GM19025 (cell line): Measurements from ENCODE around the gene RASL10A.

Experiments
- ATAC-seq: cut with Tn5 transposase; IDR thresholded peaks from one replicate; pipeline ENCODE4 v1.9.1; 2021; ENCODE audit warnings: mild to moderate bottlenecking, low read depth, moderate library complexity; ENCODE audit not compliant: unreplicated experiment

RASL10A gene

DNA sequence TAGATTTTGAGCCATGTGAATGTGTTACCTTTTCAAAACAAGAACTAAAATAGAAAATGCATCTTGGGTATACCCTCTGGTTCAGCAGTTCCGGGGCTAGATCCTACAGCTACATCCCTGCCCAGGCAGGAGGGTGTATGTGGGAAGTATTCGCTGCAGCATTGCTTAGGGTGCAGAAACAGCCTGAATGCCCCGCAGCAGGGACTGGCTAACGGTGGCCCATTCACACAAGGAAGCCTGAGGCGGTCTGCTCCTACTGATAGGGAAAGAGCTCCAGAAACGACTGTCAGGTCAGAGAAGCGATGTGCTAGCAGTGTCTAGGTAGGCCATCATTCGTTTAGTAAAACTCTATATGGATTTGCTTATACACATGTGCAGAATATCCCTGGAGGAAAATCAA lies 9.9 kb upstream of the RASL10A start:
- ATAC-seq = no peak

DNA sequence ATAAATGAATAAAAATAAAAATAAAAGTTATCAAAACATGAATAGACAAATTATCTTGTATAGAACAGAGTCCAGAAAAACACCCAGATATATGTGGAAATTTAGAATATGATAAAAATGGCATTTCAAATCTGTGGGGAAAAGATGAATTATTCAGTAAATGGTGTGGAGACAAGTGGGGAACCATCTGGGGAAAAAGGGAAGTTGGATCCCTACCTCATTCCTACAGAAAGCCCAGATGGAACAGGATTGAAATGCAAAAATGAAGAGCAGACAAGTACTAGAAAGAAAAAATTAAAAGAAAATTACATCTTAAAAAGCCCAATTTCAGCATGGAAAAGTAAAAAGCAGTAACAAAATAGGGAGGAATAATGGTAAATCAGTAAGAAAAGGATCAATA lies 8.1 kb upstream of the RASL10A start:
- ATAC-seq = no peak

DNA sequence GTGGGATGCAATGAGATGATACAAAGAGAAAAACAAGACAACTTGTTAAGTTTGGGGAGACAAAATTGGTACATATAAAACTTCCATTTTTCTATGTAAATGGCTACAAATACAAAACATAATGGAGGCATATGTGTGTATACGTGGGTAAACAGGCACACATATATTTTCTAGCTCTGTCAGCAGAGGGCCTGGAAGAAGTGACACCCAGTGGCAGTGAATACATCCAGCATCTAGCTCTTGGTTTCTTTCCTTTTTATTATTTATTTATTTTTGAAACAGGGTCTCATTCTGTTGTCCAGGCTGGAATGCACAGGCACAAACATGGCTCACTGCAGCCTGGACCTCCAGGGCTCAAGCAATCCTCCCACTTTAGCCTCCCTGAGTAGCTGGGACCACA lies 5.0 kb upstream of the RASL10A start:
- ATAC-seq = no peak

DNA sequence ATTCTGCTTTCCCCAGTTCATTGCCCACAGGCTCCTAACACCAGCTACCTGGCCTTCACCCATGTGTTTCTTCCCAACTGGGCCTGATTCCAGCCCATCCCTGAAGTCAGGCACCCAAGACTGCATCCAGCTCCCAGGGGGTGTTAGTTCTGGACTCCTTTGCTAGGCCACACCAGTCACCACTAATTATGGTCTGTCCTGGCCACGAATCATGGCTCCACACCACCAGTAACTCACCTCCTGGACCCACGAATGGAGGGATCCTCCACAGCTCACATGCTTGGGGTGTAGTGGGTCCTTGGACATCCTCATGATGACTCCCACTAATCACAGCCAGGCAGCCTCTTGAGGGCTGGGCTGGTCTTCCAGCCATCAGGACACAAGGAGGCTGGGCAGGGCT lies 3.6 kb upstream of the RASL10A start:
- ATAC-seq = no peak

DNA sequence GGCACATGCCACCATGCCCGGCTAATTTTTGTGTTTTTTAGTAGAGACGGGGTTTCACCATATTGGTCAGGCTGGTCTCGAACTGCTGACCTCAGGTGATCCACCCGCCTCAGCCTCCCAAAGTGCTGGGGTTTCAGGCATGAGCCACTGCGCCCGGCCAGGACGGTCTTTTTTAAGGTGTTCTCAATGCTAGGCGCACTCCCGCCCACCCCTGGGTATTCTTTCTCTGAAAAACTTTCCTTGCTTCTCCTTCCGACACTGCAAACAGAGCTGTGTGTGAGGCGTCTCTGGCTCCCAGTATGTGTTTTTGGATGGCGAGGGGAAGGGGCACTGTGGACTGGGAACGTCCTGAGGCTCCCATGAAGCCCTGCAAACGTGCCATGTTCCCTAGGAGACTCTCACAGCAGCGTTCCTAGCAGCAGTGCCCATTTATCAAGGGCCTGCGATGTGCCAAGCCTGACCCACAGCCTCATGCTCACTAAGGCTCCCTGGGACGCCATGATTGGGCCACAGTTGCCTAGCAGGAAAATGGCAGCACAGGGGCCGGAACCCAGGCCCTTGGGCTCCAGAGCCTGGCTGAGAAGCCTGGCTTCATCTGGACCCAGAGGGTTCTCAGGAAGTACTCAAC lies 2.4 kb upstream of the RASL10A start:
- no peak for ATAC-seq

DNA sequence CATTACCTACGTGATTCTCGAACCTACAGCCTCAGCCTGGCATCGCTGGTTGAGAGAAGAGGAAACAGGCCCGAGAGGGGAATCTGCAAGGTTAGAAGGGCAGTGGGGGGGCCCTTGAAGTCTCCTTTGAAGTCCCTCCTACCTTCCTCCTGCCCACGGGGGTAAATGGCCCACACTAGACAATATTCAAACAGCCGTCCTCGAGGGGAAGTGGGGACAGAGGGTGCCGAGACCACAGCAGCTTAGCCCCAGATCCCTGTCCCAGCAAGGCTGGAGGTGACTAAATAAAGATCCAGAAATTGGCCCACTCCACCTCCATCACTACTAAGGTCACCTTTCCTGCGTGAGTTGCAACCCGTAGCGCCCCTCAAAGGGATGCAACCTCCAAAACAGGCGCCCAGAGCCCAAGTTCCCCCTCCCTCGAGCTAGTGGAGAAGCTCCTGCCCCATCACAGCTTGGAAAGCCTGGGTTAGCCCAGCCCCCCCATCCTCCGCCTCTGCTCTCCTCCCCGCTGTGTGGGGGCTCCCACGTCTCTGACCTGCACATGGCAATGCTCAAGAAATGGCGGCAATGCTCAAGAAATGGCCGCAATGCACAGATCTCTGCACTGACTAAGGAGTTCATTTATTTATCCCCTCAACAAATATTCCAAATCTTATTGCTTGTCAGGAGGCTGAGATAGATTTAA lies 788 bp upstream of the RASL10A start:
- no peak for ATAC-seq

DNA sequence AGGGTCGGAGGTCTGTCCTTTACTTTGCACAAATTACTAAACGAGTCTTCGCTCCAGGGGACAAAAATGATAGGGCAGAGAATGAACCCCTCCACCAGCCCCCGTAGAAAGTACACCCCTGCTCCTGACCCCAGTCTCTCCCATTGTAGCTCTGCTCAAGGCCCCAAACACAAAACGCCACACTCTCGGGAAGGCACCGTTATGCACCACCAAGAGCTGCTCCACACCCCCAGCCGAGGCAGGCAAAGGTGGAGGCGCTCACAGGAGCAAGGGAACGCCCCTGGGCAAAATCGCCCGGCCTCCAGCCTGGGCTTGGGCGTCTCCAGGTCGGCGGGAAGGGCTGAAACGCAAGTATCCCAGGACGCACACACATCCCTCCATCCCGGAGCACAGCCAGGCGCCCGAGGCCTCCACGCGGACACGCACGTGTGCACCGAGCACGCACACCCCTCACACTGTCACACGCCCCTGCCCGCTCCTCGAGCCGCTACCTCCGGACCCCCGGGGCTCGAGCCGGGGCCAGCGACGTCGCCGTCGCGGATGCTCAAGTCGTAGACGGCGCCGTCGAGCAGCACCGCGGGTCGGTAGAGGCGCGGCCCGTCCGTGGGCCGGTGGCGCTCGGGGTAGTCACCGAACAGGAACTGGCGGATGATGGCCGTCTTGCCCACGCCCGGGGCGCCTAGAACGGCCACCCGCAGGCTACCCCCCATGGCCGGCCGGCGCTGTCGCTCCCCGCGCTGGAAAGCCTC lies 786 bp downstream of the RASL10A start:
- no peak for ATAC-seq

DNA sequence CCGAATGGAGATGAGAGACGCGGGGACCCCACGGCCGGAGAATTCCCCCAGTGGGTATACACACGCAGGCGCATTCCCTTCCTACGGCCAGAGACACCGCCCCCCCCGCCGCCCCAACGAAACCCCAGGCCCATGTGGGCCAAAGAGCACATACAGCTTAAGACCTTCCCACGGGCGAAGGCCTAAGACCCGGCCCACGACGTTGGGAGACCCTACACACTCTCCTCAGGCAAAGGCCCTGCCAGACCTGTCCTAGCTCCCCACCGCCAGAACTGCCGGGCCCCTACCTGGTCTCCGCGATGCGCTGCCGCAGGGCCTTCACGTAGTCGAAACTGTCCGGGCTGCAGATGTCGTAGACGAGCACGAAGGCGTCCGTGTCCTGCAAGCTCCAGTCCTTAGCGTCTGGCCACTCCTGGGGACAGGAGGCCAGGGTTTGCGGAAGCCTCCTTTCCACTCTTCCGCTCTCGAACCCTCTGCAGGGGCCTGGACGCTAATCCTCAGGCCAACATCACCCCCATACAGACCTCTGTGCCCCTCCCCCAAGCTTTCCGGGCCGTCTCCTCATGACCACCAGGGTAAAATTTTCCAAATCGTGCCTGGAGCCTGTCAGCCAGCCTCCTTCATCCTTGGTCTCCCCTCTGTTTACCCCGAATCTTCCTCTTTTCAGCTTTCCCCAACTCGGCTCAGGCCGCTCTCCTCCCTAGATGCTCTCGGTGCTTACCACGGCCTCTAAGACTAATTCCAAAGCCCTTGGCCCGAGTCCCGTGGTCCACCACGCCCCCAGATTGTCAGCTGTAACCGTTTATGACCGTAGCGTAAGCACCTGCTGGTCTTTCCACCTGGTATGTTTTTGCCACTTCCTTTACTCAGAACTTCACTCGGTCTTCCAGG lies 1.7 kb downstream of the RASL10A start:
- no peak for ATAC-seq

DNA sequence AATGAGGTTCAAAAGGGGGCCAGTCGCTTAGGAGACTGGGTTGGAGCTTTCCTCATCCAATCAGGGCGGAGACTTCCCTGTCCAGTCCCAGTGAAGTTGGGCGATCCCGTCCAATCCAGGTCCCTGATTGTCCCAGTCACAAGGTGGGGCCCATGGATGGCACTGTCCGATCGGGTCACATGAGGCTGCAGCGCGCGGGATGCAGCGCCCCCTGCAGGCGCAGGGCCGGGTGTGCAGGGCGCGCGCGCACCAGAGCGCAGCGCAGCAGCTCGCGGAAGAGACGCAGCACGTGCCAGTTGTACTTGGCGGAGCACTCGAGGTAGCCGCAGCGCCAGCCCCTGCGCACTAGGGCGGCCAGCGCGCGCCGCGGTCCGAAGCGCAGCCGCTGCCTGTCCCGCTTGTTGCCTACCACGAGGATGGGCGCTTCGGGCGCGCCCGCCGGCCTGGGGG lies 2.3 kb downstream of the RASL10A start:
- ATAC-seq = no peak

DNA sequence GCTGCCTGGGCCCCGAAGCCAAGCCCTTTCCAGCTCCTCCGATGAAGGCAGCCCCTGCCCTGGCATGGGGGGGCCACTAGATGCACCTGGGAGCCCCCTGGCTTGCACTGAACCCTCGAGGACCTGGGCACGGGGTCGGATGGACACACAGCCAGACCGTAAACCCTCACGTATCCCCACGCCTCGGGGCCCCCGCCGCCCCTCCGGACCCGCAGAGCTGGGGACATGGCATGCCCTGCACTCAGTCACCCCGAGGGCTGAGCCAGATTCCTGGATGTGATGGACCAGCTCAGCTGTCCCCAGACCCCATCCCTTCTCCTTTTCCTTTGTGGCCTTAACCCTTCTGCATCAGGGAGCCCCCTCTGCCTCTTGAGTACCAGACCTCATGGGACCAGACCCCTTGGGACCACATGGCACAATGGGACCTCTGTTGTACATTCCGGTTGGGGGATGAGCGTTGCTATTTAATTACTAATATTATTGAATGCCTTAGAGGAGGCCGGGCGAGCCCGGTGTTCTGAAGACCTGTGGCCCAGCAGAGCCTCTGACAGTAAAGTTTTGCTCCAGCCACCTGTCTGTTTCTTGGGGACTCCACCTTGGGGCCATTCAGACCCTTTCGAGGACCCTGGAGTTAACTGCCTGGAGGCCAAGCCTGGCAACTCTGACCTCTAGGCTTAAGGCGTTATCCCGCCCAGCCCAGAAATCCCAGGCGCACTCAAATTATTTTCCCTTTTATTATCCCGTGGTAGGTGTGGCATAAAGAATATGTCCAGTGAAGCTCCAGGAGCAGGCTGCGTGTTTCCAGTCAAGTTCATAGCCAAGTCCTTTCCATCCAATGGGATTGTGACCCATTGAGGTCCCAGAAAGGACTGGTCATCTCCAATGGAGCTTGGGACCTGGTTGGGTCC lies 3.0 kb downstream of the RASL10A start:
- ATAC-seq = no peak

DNA sequence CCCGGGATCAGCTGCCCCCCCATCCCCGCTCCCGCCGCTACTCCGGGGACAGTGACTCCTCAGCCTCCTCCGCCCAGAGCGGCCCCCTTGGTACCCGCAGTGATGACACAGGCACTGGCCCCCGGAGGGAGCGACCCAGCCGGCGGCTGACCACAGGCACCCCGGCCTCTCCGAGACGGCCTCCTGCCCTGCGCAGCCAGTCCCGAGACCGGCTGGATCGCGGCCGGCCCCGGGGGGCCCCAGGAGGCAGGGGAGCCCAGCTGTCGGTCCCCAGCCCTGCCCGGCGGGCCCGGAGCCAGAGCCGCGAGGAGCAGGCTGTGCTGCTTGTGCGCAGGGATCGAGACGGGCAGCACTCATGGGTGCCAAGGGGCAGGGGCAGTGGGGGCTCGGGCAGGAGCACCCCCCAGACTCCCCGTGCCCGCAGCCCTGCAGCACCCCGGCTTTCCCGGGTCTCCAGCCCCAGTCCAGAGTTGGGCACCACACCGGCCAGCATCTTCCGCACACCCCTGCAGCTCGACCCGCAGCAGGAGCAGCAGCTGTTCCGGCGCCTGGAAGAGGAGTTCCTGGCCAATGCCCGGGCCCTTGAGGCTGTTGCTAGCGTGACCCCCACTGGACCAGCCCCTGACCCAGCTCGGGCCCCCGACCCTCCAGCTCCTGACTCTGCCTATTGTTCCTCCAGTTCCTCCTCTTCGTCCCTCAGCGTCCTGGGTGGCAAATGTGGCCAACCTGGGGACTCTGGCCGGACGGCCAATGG lies 3.9 kb downstream of the RASL10A start:
- no peak for ATAC-seq

DNA sequence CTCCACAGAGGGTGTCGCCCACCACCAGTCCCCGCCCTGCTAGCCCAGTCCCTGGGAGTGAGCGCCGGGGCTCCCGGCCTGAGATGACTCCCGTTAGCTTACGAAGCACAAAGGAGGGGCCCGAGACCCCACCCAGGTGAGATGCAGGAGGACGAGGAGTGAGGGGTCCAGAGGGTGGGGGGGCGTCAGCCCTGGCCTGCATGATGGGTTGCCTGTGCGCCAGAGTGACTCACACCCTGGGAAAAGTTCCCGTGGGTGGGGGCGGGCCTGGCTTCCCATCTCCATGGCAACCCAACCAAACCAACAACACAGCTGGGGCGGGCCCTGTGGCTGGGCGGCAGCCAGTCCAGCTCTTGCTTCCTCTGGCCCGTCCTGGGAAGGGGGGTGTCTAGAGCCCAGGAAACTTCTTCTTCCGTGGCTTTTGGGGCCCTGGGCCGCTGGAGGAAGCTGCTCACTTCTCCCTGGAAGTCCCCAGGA lies 4.6 kb downstream of the RASL10A start:
- ATAC-seq = no peak

DNA sequence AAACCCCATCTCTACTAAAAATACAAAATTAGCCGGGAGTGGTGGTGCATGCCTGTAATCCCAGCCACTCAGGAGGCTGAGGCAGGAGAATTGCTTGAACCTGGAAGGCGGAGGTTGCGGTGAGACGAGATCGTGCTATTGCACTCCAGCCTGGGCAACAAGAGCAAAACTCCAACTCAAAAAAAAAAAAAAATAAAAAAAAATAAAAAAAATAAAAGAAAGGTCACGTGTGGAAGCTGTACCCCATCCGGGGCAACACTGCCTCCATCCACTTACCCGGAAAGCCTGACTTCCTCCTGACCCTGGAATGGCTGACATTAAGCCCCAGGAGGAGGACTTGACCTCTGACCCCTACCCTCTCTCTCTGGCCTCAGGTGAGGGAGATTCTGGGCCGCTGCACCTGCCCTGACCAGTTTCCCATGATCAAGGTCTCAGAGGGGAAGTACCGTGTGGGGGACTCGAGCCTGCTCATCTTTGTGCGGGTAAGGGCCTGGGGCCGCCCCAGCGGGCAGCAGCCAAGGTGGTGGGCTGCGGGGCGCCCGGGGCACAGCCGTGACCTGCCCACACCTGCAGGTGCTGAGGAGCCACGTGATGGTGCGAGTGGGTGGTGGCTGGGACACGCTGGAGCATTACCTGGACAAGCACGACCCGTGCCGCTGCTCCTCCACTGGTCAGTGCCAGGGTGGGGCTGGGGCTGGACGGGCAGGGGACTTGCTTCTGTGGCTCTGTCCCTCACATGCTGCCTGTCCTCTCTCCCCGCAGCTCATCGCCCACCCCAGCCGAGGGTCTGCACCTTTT lies 5.2 kb downstream of the RASL10A start:
- no peak for ATAC-seq

DNA sequence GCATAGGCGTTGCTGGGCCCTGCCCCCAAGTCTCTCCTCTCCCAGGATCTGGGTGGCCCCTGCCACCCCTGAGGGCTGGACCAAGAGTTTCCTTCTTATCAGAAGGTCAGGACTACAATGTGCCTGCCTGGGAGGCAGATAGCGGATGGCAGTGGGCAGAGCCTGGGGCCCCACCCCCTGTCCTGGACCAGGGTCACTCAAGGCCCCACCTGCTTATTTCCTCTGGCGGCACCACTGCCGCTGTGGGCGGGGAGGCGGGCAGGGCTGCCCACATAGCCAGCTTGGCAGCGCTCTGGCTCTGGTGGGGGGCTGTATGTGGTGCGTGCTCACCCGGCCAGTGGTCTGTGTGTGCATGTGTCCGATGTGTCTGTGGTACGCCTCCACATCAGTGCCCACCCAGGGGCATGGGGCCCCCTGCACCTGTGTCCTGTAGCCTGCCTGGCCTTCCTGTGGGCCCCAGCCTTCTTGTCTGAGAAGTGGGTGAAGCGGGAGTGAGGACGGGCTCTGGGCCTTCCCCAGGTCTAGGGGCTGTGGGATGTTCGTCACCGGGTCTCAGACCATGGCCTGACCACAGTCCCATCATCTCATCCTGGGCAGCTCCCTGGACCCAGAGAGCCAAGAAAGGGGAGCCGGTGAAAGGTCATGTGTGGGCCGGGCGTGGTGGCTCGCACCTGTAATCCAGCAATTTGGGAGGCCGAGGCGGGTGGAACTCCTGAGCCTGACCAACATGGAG lies 6.0 kb downstream of the RASL10A start:
- no peak for ATAC-seq

DNA sequence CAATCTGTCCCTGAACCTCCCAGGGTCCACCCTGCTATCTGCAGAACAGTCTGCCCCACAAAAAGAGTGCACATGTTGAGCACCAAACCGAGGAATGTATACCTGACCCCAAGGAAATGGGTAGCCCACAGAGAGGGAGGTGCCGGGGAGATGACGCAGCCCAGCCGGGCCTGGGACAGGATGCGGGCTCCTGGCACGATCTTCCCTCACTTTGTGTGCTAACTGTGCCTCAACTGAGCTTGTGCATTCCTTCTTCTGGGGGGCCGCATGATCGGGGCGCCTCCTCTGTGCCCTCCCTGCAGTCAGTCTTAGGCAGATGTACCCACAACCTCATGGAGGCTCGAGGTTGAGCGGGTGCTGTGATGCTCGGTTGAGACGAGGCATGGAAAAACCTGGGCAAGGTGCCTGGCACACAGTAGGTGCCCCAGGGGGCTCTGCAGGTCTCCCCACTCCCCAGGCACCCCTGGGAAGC lies 6.7 kb downstream of the RASL10A start:
- ATAC-seq = no peak

DNA sequence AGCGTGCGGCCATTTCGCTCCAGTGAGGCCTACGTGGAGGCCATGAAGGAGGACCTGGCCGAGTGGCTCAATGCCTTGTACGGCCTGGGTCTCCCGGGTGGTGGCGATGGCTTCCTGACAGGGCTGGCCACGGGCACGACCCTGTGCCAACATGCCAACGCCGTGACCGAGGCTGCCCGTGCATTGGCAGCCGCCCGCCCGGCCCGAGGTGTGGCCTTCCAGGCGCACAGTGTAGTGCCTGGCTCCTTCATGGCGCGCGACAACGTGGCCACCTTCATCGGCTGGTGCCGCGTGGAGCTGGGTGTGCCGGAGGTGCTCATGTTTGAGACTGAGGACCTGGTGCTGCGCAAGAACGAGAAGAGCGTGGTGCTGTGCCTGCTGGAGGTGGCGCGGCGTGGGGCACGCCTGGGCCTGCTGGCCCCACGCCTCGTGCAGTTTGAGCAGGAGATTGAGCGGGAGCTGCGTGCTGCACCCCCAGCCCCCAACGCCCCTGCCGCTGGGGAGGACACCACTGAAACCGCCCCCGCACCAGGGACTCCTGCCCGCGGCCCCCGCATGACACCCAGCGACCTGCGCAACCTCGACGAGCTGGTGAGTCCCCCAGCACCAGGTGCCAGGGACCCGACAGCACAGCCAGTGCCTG lies 7.2 kb downstream of the RASL10A start:
- no peak for ATAC-seq

DNA sequence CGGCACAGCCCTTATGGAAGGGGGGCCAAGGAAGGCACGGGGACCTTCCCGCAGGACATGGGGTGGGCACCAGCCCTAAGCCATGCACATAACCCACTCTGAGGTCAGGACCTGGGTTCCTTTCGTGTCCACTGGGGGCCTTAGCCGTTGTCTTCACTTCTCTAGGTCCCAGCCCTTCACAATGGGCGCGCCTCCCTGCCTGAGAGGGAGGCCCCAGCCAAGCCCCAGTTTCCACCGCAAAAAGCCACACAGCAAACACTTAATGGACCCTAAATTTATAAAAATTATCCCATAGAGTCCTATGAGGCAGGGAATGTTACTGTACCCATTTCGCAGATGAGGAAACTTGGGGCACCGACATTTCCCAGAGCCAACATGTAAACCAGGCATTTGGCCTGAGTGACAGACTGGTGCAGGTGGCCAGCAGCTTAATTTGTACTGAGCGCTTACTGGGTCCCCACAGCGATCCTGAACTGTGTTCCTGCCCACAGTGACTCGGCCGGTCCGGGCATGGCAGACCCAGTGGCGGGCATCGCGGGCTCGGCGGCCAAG lies 7.8 kb downstream of the RASL10A start:
- ATAC-seq = no peak
